EL (cell line): ENCODE measurements around the gene ARHGEF17.

Experiments used
- DNase-seq: peaks from one replicate; pipeline ENCODE4 v3.0.0-alpha.2; 2016

Gene ARHGEF17

GRCh38 chr11:73396251-73396930 lies 88.3 kb downstream of the ARHGEF17 start:
- DNase-seq, result no peak

- no peak for DNase-seq
Observed at GRCh38 chr11:73396985-73397384, 88.9 kb downstream of the ARHGEF17 start.

GRCh38 chr11:73397468-73398131 lies 89.5 kb downstream of the ARHGEF17 start:
- no peak for DNase-seq

GRCh38 chr11:73398132-73398526 lies 90.1 kb downstream of the ARHGEF17 start:
- no peak for DNase-seq

GRCh38 chr11:73398721-73399120 lies 90.6 kb downstream of the ARHGEF17 start:
- no peak for DNase-seq

GRCh38 chr11:73399159-73399590 lies 91.1 kb downstream of the ARHGEF17 start:
- no peak for DNase-seq

DNA sequence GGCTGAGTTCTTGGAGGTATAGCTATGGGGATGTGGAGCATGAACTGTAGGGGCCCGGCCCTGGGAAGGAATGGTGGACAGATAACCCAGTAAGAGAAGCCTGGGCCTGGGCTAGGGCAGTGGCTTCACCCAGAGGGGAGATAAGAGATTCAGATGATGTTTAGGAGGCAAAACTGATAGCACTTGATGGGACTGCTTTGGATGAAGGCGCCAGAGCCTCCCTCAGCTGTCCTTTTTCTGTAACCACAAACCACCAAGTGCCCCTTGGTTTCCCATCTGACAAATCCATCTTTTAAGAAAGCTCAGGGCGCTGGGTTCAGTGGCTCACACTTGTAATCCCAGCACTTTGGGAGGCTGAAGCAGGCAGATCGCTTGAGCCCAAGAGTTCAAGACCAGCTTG lies 91.6 kb downstream of the ARHGEF17 start:
- DNase-seq, result no peak

DNA sequence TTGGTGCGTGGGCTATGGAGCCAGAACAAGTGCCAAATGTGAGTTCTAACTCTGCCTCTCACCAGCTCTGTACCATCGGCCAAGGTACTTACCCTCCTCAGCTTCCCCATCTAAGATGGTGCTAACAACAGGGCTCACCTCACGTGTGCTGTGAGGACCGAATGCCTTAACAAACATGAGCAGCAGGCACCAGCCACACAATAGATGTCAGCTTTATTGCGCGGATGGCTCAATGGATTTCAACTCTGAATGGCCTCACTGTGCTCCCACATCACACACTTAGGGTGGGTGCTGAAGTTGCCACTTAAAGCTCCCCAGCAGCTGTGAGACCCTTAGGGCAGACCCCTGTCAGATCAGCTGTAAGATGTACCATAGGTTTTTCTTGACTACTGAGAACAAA lies 92.2 kb downstream of the ARHGEF17 start:
- DNase-seq, result no peak

GRCh38 chr11:73401217-73401923 lies 93.3 kb downstream of the ARHGEF17 start:
- no peak for DNase-seq

DNA sequence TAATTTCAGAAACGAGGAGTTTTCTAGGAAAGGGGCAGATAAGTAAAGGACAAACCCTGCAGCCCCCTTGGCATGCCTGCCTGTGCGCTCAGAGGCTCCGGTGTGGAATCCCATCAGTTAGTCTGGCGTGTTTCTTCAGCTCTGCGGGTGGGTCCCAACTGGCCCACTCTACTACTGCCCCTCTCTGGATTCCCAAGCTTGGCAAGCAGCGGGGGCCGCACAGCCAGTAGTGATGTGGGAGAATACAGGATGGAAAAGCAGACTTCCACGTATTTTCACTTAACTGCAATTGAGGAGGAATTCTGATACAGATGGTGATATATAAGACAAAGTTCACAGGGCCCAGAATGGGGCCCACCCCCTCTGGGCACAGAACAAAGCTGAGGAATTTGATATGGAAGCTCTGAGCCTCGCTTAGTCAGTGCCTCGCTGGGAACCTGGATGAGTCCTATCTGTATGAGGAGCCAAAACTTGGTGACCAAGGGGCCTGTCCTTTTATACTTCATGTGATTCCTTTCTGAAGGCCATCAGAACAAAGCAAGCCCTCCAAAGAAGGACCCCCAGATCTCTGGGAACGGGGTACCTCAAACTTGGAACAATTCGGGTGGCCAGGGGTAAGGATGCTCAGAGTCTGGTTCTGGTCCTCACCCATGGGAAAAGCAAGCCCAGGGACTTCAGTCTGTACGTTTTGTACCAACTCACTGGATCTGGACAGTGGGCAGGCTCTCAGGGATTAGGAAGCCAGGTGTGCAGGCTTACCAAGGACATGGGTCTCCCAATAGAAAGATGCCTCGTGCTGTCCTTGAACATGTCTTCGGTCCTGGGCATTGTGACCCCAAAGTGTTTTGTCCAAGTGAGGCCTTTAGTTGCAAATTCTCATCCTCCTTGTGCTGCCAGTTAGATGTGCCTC lies 94.1 kb downstream of the ARHGEF17 start:
- no peak for DNase-seq

DNA sequence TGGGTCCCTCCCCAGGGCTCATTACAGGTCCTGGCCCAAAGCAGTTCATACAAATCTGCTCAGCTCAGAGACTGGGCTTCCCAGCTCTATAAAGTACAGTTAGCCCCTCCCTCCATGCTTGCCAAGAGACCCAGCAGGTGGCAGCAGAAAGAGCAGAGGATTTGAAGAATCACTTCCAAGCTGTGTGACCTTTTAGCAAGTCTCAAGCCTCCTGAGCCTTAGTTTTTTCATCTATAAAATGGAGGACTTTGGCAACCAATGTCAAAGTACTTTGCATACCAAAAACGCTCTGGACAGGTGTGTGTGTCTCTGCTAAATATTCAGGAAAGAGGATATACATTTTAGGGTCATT lies 94.7 kb downstream of the ARHGEF17 start:
- DNase-seq, result no peak

GRCh38 chr11:73403541-73403940 lies 95.5 kb downstream of the ARHGEF17 start:
- DNase-seq, result no peak

DNA sequence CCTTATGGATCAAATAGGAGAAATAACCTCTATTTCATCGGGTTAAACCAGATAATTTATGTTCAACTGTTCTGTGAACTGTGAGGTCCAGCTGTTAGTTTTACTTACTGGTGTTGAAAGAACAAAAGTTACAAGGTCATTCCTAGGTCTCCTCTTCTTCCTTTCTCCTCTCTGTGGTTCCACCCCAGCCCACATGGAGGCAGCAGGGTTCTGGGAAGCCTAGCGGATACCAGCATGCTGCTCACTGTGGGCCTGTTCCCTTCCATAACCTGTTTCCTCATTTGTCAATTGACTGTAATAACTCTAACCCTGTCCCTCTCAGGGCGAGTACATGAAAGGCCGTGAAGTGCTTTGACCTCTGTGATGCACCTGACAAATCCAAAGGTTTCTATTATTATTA lies 96.0 kb downstream of the ARHGEF17 start:
- peak; percentile 46 for DNase-seq

- no peak for DNase-seq
Observed at GRCh38 chr11:73404506-73405145, 96.5 kb downstream of the ARHGEF17 start.

GRCh38 chr11:73405146-73405510 lies 97.1 kb downstream of the ARHGEF17 start:
- no peak for DNase-seq

DNA sequence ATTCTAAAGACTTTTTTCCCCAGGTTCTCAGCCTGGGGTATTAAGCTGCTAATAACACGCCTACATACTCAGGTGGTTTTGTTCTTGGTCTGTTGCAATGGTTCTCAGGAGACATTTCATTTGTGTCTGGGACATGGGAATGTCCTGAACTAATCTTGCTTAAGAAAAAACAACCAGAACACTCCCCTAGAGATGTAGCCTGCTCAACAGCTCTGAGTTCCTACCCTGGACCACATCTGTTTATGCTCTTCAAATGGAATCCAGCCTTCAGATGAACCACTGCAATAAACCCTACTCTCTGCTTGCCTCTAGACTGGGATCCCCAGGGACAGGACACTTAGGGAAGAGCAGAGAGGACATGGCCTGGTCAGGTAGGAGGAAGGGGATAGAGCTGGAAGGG lies 98.1 kb downstream of the ARHGEF17 start:
- no peak for DNase-seq

DNA sequence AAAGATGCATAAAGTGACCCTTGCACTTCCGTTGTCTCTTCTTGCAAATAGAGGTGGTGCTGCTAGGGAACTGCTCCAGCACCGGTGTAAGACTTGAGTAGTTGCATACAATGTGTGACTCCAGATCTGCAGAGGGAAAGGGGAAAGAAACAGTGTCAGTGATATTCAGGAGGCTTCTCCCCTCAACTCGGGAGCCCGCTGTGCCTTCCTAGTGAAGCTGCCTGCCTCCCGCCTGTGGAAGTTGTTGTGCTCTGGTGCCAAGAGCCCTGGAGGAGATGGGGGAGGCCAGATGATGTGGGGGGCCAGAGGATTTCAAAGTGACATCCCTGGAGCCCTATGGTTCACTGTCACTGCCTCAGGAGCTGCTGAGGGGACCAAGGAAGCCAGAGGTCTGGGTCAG lies 98.5 kb downstream of the ARHGEF17 start:
- no peak for DNase-seq

DNA sequence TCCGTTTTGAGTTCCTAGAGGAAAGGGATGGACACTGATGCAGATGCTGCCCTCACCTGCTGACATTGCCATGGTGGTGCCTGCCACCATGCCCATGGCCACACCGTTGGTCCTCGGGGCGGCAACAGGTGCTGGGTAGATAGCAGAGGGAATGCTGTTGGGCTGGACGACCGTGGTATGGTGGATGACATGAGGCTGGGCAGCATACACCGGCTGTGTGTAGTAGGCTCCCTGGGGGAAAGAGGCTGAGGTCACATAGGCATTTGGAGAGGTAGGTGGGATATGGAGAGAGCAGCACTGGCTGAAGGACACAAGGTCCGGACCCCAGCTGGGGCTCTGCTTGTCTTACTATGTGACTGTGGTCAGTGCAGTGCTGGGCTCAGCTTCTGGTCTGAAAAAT lies 101.4 kb downstream of the ARHGEF17 start:
- DNase-seq, result no peak

DNA sequence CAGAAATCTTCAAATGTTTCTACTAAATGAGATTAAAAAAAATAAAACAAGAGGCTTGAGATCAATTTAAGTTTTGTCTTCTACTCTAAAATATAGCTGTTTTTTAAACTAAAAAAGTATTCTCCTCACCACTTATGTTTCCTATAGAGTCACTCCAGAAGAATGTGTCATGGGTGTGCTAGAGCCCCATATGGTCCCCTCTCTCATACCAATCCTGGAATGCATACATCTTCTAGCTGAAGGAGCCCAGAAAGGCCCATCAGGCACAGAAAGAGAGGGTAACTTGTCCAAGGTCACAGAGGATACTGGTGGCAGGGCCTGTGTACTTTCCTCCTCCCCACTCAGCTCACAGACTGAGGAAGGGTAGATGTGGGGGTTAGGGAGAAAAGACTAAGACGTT lies 102.6 kb downstream of the ARHGEF17 start:
- peak; percentile 65 for DNase-seq

DNA sequence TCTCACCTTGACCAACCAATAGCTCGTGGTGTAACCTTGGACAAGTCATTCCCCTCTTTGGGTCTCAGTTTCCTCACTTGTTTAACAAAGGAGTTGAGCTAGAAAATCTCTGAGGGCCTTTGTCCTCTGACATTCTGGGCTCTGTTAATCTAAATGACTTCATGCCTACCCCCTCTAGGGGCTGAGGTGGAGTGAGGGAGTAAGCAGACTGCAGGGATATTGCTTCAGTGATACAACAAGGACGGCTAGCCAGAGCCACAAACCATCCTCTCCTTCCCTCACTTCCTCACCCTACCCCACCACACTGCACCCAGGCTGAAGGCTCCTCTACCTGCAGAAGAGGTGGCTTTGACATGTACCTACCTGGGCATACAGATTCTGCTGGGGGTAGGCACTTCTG lies 103.0 kb downstream of the ARHGEF17 start:
- DNase-seq, result no peak

GRCh38 chr11:73412308-73412707 lies 104.2 kb downstream of the ARHGEF17 start:
- no peak for DNase-seq

DNA sequence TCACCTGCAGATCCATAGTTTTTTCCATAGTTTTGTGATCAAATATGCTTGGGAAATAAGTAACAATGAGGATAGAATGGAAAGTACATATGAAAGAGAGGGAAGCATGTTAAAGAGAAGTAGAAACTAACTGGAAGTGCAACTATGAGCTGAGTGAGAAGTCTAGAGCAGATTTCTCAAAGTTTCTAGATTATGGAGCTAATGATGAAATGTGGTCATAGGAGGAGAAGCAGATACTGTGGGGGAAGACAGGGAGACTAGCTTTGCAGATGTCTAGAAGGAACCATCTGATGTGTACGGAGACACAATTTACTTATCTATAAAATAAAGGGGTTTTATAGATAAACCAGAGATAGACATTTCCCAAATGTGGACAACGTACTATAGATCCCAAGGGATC lies 105.2 kb downstream of the ARHGEF17 start:
- DNase-seq, result no peak
